K562 (cell line): ENCODE data around the gene PRDM16. TPM values are rescaled to one million over a fixed set of nuclear protein-coding genes. Genes with fewer than 3 reads are reported as not detected.

Experiments
- ATAC-seq: fragments of 200-7000 bp; cut with Tn5 transposase; 3 replicates; pipeline ENCODE4 v1.9.1; 2020; ENCODE audit warnings: moderate library complexity
- BruUV-seq: library from RNA; stranded (reverse); fragments of 400-500 nt; replicated peaks from 2 replicates; lab custom pipeline; 2021; lab: Mats Ljungman, UMichigan
- CTCF ChIA-PET: fragments of 300-600 bp; formaldehyde crosslinking; extraction: SDS; loops from one replicate; lab custom pipeline; 2021; ENCODE audit warnings: low intra/inter-chr PET ratio; lab: Yijun Ruan, JAX
- POLR2A ChIA-PET: fragments of 300-600, 350-650 bp; sonication (Branson Sonifier 250); formaldehyde crosslinking; extraction: SDS; loops from one replicate; lab custom pipeline; 2021; ENCODE audit warnings: antibody characterized with exemption, inconsistent platforms; lab: Yijun Ruan, JAX
- DNase-seq, 4 experiments: peaks; one replicate each; pipeline versions ENCODE4 v3.0.0 to v3.0.0-alpha.2; 2011 to 2018; ENCODE audit warnings: low spot score in 3 of 4, mixed read lengths in 3 of 4; ENCODE audit errors: extremely low read depth in 1 of 4
- FAIRE-seq: peaks from 2 replicates; lab custom pipeline; 2011; peaks lifted over from hg19 to GRCh38; lab: Jason Lieb, UNC
- H2AFZ ChIP-seq: 2 replicates; pipeline ENCODE4 v1.6.0; 2011; ENCODE audit warnings: low read depth, low read length, control low read depth, inconsistent platforms
- H3K27ac ChIP-seq: fragments of 200-600 bp; 3 replicates; pipeline ENCODE4 v1.8.0; 2011; ENCODE audit warnings: low read depth, mild to moderate bottlenecking, control low read depth, inconsistent platforms, low read length, moderate library complexity, mixed read lengths; ENCODE audit errors: extremely low read depth
- H3K27me3 ChIP-seq, 2 experiments: fragments of 300-600 bp in 1 of 2; 2 replicates in 1 of 2; 3 replicates in 1 of 2; pipeline versions ENCODE4 v1.6.0 to v1.8.0; 2011; ENCODE audit warnings: inconsistent platforms in 2 of 2, low read length in 2 of 2, mild to moderate bottlenecking in 1 of 2, mixed read lengths in 1 of 2, moderate library complexity in 1 of 2; ENCODE audit not compliant: control insufficient read depth in 2 of 2, insufficient read depth in 2 of 2
- H3K36me3 ChIP-seq: fragments of 300-600 bp; 3 replicates; pipeline ENCODE4 v1.8.0; 2011; ENCODE audit warnings: mild to moderate bottlenecking, low read length, inconsistent platforms; ENCODE audit not compliant: control insufficient read depth, insufficient read depth
- H3K4me1 ChIP-seq, 2 experiments: fragments of 200-600 bp in 1 of 2; replicated peaks in 1 of 2; 2 replicates in 1 of 2; 3 replicates in 1 of 2; pipeline versions ENCODE4 v1.5.1 to v1.8.0; 2011; ENCODE audit warnings: inconsistent platforms in 2 of 2, low read length in 2 of 2, mild to moderate bottlenecking in 1 of 2, mixed read lengths in 1 of 2, moderate library complexity in 1 of 2; ENCODE audit not compliant: control insufficient read depth in 2 of 2, insufficient read depth in 2 of 2
- H3K4me2 ChIP-seq: 2 replicates; pipeline ENCODE4 v1.6.1; 2011; ENCODE audit warnings: low read length, control low read depth, inconsistent platforms, mixed read lengths; ENCODE audit not compliant: insufficient read depth
- H3K4me3 ChIP-seq: fragments of 200-600 bp; sonication (generic), shearing (Covaris generic); 2 replicates; pipeline ENCODE4 v1.5.1; 2016; ENCODE audit warnings: control low read depth, inconsistent platforms
- H3K79me2 ChIP-seq: fragments of 200-600 bp; 3 replicates; pipeline ENCODE4 v1.8.0; 2011; ENCODE audit warnings: low read length, inconsistent platforms; ENCODE audit not compliant: control insufficient read depth, insufficient read depth
- H3K9ac ChIP-seq, 2 experiments: 2 replicates each; pipeline versions ENCODE4 v1.6.0 to v1.6.1; 2011; ENCODE audit warnings: low read depth in 2 of 2, low read length in 2 of 2, control low read depth in 1 of 2, inconsistent platforms in 1 of 2, mild to moderate bottlenecking in 1 of 2, mixed read lengths in 1 of 2; ENCODE audit not compliant: insufficient read depth in 1 of 2
- H3K9me1 ChIP-seq: one replicate; pipeline ENCODE4 v1.6.0; 2011; ENCODE audit warnings: inconsistent platforms, mild to moderate bottlenecking, low read length, moderate library complexity; ENCODE audit not compliant: control insufficient read depth, insufficient read depth
- H3K9me3 ChIP-seq: replicated peaks from 2 replicates; pipeline ENCODE4 v1.5.1; 2011; ENCODE audit warnings: low read depth, low read length, inconsistent platforms; ENCODE audit not compliant: control insufficient read depth, insufficient read depth
- H4K20me1 ChIP-seq: replicated peaks from 2 replicates; pipeline ENCODE4 v1.6.1; 2011; ENCODE audit warnings: low read length, inconsistent platforms, mixed read lengths; ENCODE audit not compliant: control insufficient read depth, insufficient read depth
- MAX ChIP-seq: sonication (generic); formaldehyde crosslinking; IDR thresholded peaks from 2 replicates; pipeline ENCODE4 v1.9.0; 2022; ENCODE audit warnings: mild to moderate bottlenecking, missing genetic modification reagents
- RBM34 ChIP-seq: fragments of 200-400 bp; formaldehyde crosslinking; IDR thresholded peaks from 2 replicates; pipeline ENCODE4 v1.6.1; 2018; ENCODE audit warnings: low read length, borderline replicate concordance; ENCODE audit not compliant: insufficient read depth
- WGBS: fragments of 100-300 bp; shearing (Covaris generic); methylation state at CpG from one replicate; pipeline ENCODE4 v1.1.6; 2016; ENCODE audit warnings: low coverage, mixed read lengths; ENCODE audit not compliant: insufficient coverage; ENCODE audit errors: missing lambda C conversion rate; 5-methylcytosine and 5-hydroxymethylcytosine counted together
- in situ Hi-C: fragments of 300-500 bp; cut with MboI; formaldehyde crosslinking; loops from 4 replicates; pipeline ENCODE4 v1.15.0; 2018; ENCODE audit warnings: inconsistent platforms, mixed read lengths
- intact Hi-C: fragments of 100-400 bp; cut with micrococcal nuclease; formaldehyde crosslinking; loops from 2 replicates; pipeline ENCODE4 v1.14.2; 2022
- polyA plus RNA-seq, 8 experiments: library from polyadenylated mRNA; depleted of rRNA in 4 of 8; stranded (reverse) in 5 of 8; unstranded in 3 of 8; fragments of >200 nt; fragmentation: Nextera tagmentation in 2 of 8; fragmentation: Illumina TruSeq in 1 of 8; extraction: Ambion mirVana in 2 of 8; extraction: Trizol in 1 of 8; gene quantifications; 2 replicates each; pipeline versions ENCODE4 v1.2.1 to v1.2.3, GENCODE V29; 2011 to 2014; ENCODE audit warnings: inconsistent platforms in 1 of 8, missing spikeins in 1 of 8
- total RNA-seq, 7 experiments: library from RNA; depleted of rRNA in 6 of 7; stranded (reverse); fragments of >200 nt in 6 of 7; fragmentation: Illumina TruSeq in 2 of 7; extraction: Trizol in 2 of 7; gene quantifications; 2 replicates each; pipeline versions ENCODE4 v1.2.1 to v1.2.3, GENCODE V29; 2011 to 2021; ENCODE audit warnings: low replicate concordance in 1 of 7
- TF ChIP-seq, protein P1 (sequence below): fragments of 250-450 bp; sonication (Bioruptor Pico); IDR thresholded peaks from 2 replicates; pipeline ENCODE4 v1.8.0; 2022; ENCODE audit warnings: moderate library complexity, mild to moderate bottlenecking, inconsistent platforms

PRDM16 gene
- total and polyA plus RNA-seq, 9 of the 15 experiments (the other 6 are each of a cell fraction or from before 2014, with no cell fraction given) = 0.10 to 0.27 TPM; not detected in 7

- Histone ChIP-seq H4K20me1 (peaks cover 3% of the 10 kb centered on the region; the same call in 1 of the 2 replicates), H3K36me3 (no peaks in the 10 kb centered on the region), H3K27me3 (peaks cover 23 to 47% of the 10 kb centered on the region in 2 experiments; a peak in 4 of 5 replicates), H3K27ac (no peak overlapping the region), H3K9me1 (no peaks in the 10 kb centered on the region), H2AFZ (no peak overlapping the region), H3K79me2 (no peaks in the 10 kb centered on the region), H3K4me1 (no peaks in the 10 kb centered on the region), H3K9ac (no peak overlapping the region), H3K9me3 (no peaks in the 10 kb centered on the region), H3K4me2 (no peak overlapping the region), H3K4me3 (no peak overlapping the region)
- no TSS peak for BruUV-seq
- TF ChIP-seq, protein P1, sequence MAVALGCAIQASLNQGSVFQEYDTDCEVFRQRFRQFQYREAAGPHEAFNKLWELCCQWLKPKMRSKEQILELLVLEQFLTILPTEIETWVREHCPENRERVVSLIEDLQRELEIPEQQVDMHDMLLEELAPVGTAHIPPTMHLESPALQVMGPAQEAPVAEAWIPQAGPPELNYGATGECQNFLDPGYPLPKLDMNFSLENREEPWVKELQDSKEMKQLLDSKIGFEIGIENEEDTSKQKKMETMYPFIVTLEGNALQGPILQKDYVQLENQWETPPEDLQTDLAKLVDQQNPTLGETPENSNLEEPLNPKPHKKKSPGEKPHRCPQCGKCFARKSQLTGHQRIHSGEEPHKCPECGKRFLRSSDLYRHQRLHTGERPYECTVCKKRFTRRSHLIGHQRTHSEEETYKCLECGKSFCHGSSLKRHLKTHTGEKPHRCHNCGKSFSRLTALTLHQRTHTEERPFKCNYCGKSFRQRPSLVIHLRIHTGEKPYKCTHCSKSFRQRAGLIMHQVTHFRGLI (CRISPR knock-in tag) = no peak
- TF ChIP-seq MAX = peak; percentile 30; the same call in 1 of the 2 replicates
- TF ChIP-seq RBM34 = no peak
- ChIA-PET CTCF (no interaction called here), POLR2A (interaction anchor here (0.7 kb wide), 1 partner anchor 111 kb away, joined by 3 read pairs; no protein-coding TSS in a partner anchor)
- DNase-seq (no peak), ATAC-seq (no peak), FAIRE-seq (no peak)
- under 1% methylated on average over 18 of the region's 18 CpGs for WGBS
- in situ Hi-C loops (loop anchor here (5.0 kb wide), 1 partner anchor 178 kb away; no protein-coding TSS in a partner anchor), intact Hi-C loops (no loop called here)
Measured at GRCh38 chr1:3444298-3444697, 375.3 kb downstream of the PRDM16 start.
